ENCODE data around the gene SLC44A2.

- TF ChIP-seq MAX (IDR thresholded peaks at IDR 0.05; ENCODE audit: low read depth, low read length) (no peak), CEBPB (IDR thresholded peaks at IDR 0.05; ENCODE audit: borderline replicate concordance in 1 of 2, low read depth in 2 of 2, low read length in 2 of 2) (no peak), NRF1 (conservative IDR thresholded peaks at IDR 0.05; ENCODE audit: low read depth, low read length) (0 out of 2 replicates have a peak, but pooled peaks have one; percentile 11), CBX5 (IDR thresholded peaks at IDR 0.05; ENCODE audit: low read depth) (no peak), ELK1 (IDR thresholded peaks at IDR 0.05; ENCODE audit: low read depth, low read length) (no peak), BACH1 (IDR thresholded peaks at IDR 0.05; ENCODE audit: borderline replicate concordance) (peak; percentile 43; the same call in 1 of the 2 replicates)
Observed at GRCh38 chr19:10604460-10604980, 20.8 kb upstream of the SLC44A2 start.
